Neutrophil (primary cell): Measurements from ENCODE around the gene ASCL2.

Experiments used
- H3K27ac ChIP-seq: fragments of 200-600 bp; sonication (generic); 2 replicates; pipeline ENCODE4 v1.5.1; 2016; ENCODE audit warnings: mild to moderate bottlenecking, moderate library complexity
- H3K27me3 ChIP-seq: fragments of 200-600 bp; sonication (generic); 2 replicates; pipeline ENCODE4 v1.6.0; 2016; ENCODE audit warnings: mild to moderate bottlenecking
- H3K36me3 ChIP-seq: fragments of 200-600 bp; sonication (generic); 2 replicates; pipeline ENCODE4 v1.5.1; 2017
- H3K4me1 ChIP-seq, 2 experiments: fragments of 200-600 bp in 1 of 2; sonication (generic) in 1 of 2; 1 replicate in 1 of 2; 2 replicates in 1 of 2; pipeline versions ENCODE4 v1.5.1 to v1.6.1; 2013 to 2016; ENCODE audit warnings: low read depth in 1 of 2, low read length in 1 of 2, mild to moderate bottlenecking in 1 of 2, moderate library complexity in 1 of 2; ENCODE audit not compliant: control insufficient read depth in 1 of 2, insufficient read depth in 1 of 2
- H3K4me3 ChIP-seq, 2 experiments: fragments of 200-600 bp in 1 of 2; sonication (generic) in 1 of 2; 1 replicate in 1 of 2; 2 replicates in 1 of 2; pipeline ENCODE4 v1.5.1; 2013 to 2016; ENCODE audit warnings: low read depth in 1 of 2, low read length in 1 of 2, mild to moderate bottlenecking in 1 of 2, moderate library complexity in 1 of 2
- H3K9me3 ChIP-seq: fragments of 200-600 bp; sonication (generic); 2 replicates; pipeline ENCODE4 v1.5.1; 2016
- CTCF ChIP-seq: fragments of 200-600 bp; sonication (generic); IDR thresholded peaks from 2 replicates; pipeline ENCODE4 v1.5.1; 2016; ENCODE audit warnings: antibody characterized with exemption

ASCL2 gene

GRCh38 chr11:2223153-2223794 lies 47.1 kb downstream of the ASCL2 start:
- H3K27me3 ChIP-seq, result peaks cover 31% of the 10 kb centered on the region
- H3K27ac ChIP-seq, result no peak overlapping the region
- H3K9me3 ChIP-seq, result no peaks in the 10 kb centered on the region
- H3K36me3 ChIP-seq, result no peaks in the 10 kb centered on the region
- no peak for TF ChIP-seq CTCF
- H3K4me1 ChIP-seq, result no peaks in the 10 kb centered on the region
- H3K4me3 ChIP-seq, result no peak overlapping the region

GRCh38 chr11:2222451-2222850 lies 47.9 kb downstream of the ASCL2 start:
- Histone ChIP-seq H3K4me3 (no peak overlapping the region), H3K36me3 (no peaks in the 10 kb centered on the region), H3K4me1 (no peaks in the 10 kb centered on the region), H3K27me3 (peaks cover 31% of the 10 kb centered on the region), H3K9me3 (no peaks in the 10 kb centered on the region), H3K27ac (no peak overlapping the region)
- TF ChIP-seq CTCF, result no peak

- Histone ChIP-seq H3K9me3 (no peaks in the 10 kb centered on the region), H3K36me3 (no peaks in the 10 kb centered on the region), H3K4me1 (no peaks in the 10 kb centered on the region), H3K27ac (no peak overlapping the region), H3K4me3 (no peak overlapping the region), H3K27me3 (peaks cover 31% of the 10 kb centered on the region)
- no peak for TF ChIP-seq CTCF
Observed at GRCh38 chr11:2221591-2221990, 48.8 kb downstream of the ASCL2 start.

- Histone ChIP-seq H3K9me3 (no peaks in the 10 kb centered on the region), H3K36me3 (no peaks in the 10 kb centered on the region), H3K4me3 (no peak overlapping the region), H3K27me3 (peaks cover 31% of the 10 kb centered on the region), H3K27ac (no peak overlapping the region), H3K4me1 (no peaks in the 10 kb centered on the region)
- no peak for TF ChIP-seq CTCF
Observed at GRCh38 chr11:2221024-2221423, 49.4 kb downstream of the ASCL2 start.

- peaks cover 26% of the 10 kb centered on the region for H3K27me3 ChIP-seq
- no peaks in the 10 kb centered on the region for H3K36me3 ChIP-seq
- H3K27ac ChIP-seq, result no peak overlapping the region
- no peaks in the 10 kb centered on the region for H3K4me1 ChIP-seq
- TF ChIP-seq CTCF, result no peak
- no peak overlapping the region for H3K4me3 ChIP-seq
- no peaks in the 10 kb centered on the region for H3K9me3 ChIP-seq
Observed at GRCh38 chr11:2220173-2220771, 50.1 kb downstream of the ASCL2 start.
